GM21528 (cell line): Measurements from ENCODE around the gene LIF.

Experiments
- ATAC-seq: cut with Tn5 transposase; IDR thresholded peaks from one replicate; pipeline ENCODE4 v1.9.1; 2021; ENCODE audit warnings: mild to moderate bottlenecking, moderate library complexity; ENCODE audit not compliant: unreplicated experiment, low FRiP score

Gene LIF

DNA sequence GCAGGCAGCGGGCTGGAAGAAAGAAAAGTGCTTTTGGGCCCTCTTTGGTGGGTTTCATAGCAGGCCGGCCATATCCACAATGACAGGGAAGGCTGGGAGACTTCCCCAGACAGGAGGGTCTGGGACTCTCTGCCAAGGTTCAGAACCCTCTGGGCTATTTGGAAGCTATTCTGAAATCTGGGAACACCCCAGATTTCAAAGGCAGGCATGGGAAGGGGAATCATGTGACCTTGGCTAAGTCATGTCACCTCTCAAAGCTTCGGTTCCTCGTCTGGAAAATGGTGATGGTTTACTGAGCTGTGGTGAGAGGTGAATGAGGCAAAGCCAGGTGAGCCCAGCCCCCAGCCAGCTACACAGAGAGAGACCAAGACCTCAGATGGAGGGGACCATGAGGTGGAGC, 38.1 kb upstream of the LIF start:
- ATAC-seq: no peak

DNA sequence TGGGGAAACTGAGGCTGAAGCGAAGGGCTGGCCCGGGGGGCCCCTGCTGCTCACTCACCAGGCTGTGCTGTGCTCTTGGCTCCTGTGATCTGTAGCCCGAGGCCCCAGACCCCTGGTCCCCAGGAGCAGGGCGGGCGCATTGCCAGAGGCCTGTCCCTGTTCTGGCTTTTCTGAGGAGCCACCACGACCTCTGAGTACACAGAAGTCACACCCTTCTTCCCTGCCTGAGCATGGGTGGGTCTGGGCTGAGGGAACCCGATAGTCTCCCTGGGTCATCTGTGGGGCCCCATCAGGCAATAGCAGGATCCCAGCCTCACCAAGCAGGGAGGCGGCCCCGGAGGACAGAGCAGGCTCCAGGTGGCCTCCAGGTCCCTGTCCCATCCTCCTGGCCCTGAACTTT, 37.6 kb upstream of the LIF start:
- no peak for ATAC-seq

DNA sequence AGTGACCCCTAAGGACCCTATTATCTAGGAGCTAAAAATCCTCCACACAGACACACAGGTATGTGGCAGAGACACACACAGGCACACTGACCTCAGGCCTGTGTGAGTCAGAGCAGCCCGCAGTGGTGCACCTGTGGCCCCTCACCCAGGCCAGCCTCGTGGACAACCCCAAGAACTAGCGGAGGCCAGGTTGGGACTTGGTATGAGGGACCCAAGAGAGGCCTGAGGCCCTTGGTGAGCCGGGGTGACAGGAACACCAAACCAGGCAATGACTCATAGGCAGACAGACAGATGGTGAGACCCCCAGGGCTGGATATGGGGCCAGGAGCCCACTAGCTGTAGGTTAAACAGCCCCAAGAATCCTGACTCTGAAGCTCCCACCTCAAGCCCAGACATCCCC, 36.8 kb upstream of the LIF start:
- ATAC-seq: no peak

DNA sequence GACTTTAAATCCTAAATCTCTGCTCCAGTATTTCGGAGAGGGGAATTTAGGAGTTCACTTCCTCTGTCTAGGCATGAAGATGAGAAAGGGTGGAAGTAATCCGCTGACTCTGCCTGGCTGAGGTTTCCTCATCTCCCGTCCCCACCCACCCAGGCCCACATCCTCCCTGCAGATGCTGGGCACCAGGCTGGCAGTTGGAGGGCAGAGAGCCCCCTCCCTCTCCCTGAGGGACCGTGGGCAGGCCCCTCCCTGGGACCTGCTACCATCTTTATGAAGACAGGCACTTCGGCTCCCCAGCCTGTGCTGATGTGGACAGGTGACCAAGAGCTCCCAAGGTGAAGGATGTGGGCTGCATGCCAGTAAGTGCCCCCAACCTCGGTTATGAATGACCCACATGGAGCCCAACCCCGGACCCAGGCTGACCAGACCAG, 36.1 kb upstream of the LIF start:
- no peak for ATAC-seq

DNA sequence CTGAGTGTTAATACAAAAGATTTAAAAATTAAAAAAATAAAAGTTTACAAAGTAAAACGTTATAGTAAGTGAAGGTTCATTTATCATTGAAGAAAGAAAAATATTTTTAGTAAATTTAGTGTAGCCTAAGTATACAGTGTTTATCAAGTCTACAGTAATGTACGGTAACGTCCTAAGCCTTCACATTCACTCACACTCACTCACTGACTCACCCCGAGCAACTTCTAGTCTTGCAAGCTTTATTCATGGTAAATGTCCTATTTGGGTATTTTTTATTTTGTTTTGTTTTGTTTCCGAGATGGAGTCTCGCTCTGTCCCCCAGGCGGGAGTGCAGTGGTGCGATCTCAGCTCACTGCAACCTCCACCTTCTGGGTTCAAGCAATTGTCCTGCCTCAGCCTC, 33.9 kb upstream of the LIF start:
- no peak for ATAC-seq

DNA sequence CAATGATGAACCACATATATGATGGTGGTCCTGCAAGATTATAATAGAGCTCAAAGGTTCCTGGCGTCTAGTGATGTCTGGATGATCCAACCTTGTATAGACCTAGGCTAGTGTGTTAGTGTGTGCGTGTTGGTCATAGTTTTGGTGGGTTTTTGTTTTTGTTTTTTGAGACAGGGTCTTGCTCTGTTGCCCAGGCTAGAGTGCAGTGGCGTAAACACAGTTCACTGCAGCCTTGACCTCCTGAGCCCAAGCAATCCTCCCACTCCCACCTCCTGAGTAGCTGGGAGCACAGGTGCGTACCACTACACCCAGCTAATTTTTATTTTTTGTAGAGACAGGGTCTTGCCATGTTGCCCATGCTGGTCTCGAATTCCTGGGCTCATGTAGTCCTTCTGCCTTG, 33.4 kb upstream of the LIF start:
- ATAC-seq: no peak

DNA sequence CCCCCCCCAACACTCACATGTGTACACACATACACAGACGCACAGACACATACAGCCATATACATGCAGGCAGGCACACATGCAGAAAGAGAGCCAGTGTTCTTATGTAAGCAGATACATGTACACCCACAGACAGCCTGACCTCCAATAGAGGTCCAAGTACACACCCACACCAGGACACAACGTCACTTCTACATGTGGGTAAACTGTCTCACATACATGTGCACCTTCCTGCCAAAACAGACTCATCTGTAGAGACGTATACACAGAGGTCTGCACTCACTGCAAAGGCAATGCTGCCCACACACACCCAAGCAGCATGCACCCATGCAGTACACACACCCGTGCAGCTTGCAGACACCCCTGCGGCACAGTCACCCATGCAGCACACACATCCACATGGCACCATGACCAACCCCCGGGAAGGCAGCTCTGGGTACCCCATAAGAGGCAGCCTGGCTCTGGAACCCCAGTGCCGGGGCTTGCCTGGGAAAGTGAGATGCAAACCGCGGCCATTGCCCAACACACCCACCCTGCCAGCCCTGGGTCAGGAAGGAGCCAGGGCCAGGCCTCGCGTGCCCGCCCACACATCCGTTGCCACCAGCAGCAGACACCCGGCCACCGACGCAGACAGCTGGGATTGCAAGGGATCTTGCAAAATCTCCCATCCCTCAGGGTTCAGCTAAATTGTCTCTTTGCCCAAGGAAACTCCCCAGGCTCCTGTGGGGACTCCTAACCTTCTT, 32.7 kb upstream of the LIF start:
- no peak for ATAC-seq

DNA sequence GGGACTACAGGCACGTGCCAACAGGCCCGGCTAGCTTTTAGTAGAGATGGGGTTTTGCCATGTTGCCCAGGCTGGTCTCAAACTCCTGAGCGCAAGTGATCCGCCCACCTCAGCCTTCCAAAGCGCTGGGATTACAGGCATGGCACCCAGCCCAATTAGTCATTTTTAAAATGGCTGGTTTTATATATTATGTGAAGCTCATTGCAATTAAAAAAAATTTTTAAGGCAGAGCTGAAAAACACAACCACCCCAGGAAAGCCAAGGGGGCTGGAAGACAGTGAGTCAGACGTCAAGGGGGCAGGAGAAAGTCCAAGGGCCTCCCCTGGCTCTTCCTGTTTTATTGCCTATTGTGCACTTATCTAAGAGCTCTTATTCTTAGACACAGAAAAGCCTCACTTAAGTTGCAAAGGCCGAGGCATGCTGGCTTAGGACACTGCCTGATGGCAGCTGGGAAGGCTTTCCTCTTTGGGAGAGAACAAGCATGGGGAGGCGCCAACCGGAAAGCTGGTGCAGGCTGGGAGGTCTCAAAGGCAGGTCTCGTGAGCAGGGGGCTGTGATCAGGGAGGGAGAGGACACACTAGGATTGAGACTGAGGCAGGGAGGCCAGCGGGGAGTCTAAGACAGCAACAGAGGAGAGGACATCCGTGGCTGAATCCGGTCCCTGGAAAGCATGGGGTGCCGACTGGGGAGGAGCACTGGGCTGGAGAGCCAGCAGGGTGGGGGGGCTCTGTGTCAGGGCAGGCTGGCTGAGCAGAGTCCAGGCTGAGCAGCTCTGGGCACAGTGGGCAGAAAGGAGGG, 31.2 kb upstream of the LIF start:
- ATAC-seq: no peak

DNA sequence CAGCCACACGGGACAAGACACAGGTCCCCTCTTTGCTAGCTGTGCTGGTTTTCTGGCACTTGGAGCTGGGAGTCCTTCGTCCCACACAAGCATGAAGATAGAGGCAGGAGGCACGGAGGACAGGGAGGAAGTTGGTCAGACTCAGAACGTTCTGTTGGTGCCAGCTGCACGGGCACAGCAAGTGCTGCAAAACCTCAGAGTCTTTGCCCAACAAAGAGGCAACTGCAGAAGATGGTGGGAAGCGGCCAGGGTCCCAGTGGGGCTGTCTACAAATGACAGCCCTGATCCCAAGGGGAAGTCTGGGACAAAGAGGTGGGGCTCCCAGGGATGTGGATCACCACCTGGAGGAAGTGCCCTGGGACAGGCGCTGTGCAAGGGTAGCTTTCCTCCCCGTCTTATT, 29.5 kb upstream of the LIF start:
- ATAC-seq: no peak

DNA sequence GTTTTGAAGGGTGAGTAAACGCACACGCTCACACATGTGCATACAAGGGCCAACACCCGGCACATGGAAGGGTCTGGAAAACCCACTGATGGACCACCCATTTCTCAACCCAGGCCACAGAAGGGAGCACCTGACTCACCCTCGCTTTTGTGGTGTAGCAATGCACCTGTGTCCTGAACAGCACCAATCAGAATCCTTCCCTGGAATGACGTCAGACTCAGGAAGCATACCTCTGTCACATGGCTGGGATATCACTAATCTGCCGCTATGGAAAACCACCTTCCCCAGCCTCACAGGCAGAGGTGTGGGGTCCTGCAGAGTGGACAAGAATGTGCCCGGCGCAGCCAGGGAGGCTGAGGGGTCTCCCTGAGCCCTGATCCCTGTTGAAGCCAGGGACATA, 29.1 kb upstream of the LIF start:
- no peak for ATAC-seq

DNA sequence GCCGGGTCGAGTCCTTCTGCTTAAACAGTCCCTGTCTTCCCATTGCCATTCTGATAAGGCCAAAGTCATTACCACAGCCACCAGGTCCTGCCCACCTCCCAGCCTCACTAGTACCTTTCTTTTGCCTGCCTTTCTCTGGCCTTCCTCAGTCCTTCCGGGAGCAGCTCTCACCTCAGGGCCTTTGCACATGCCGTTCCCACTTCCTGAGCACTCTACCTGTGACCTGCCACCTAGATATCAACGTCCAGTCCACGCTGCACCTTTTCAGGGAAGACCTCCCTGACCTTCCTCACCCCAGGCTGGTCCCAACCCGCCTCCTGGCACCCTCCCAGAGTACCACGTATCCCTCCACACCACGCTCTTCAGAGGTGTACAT, 27.9 kb upstream of the LIF start:
- ATAC-seq: no peak

DNA sequence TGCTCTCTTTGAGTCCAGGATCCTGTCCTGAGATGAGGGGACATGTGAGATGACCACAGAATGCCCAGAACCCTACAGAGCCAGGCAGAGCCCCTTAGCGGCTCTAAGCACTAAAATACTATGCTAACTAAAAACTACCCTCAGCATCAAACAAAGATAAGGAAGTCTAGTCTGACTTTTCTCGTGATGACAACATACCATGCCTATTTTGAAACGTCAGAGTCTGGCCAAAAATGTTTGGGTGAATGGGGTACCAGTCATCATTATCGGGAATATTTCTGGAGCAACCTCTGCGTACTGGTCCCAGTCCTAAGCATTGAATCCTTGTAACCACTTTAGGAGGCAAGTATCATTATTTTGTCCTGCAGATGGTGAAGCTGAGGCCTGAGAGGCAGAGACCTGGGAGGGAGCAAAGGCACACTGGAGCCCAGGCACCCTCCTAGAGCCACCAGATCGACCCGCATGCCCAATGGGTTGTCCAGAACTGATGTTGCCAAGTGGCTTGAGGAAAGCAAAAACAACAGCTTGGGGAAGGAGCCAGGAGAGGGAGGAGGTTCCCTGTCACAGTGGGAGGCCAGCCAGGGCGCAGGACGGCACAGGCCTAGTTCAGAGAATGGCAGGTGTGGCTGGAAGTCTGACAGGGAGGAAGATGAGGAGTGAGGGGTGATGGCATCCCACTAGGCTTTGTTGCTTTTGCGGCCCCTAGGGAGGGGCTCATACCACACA, 27.3 kb upstream of the LIF start:
- ATAC-seq: no peak

DNA sequence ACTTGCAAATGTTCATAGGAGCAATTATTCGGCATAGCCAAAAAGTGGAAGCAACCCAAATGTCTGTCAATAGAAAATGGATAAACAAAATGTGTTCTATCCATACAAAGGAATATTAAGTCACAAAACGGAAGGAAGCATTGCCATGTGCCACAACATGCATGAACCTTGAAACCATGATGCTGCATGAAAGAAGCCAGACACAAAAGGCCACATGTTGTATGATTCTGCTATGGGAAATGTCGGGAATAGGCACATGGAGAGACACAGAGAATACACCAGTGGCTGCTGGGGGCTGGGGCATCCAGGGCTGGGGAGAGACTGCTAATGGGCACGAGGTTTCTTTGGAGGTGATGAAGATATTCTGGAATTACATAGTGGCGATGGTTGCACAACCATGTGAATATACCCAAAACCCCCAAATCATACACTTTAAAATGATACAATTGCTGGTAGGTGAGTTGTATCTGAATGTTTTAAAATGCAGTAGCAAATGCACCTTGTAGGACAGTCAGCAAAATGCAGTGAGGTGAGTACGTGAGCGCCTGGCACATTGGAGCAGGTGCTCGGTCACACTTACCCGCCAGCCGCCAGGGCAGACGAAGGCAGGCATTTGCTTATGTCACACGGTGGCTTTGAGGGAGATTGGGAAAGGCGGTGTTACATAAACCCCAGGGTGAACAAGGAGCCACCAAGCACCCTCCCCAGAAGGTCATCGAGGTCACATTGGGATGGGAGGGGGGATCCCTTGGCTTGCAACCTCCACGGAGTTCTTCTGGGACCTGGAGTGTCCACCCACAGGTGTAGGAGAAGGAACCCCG, 26.4 kb upstream of the LIF start:
- no peak for ATAC-seq

DNA sequence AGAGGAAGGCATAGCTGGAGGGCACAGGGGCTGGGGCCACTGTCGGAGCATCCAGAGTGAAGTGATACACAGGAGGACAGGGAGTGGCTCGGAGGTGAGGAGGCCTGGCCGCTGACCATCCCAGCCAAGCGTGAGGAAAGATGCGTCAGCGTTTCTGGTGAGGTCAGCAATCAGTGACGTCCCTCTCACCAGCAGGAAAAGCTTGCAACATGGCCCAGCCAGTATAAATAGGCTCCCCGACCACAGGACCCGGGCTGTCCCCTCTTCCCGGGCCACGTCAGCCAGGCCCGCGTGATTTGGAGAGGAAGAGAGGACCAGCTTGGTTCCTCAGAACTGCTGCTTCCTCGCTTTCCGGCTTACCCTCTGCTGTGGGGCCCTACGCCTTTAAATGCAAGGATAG, 24.3 kb upstream of the LIF start:
- no peak for ATAC-seq

DNA sequence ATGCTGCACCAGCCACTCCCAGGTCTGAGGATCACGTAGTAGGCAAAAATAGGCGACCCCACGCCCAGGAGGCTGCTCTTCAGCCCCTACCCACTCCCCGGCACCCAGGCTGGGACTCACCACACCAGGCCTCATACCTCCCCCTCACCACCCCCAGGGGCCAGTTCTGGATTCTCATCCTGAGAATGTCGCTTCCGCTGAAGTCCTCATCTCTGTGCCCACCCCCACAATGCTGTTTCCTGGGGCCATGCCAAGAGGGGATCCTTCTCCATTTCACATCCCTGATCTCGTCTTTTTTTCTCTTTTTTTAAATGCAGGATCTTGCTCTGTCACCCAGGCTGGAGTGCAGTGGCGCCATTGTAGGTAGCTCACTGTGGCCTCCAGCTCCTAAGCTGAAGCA, 21.8 kb upstream of the LIF start:
- ATAC-seq: no peak

DNA sequence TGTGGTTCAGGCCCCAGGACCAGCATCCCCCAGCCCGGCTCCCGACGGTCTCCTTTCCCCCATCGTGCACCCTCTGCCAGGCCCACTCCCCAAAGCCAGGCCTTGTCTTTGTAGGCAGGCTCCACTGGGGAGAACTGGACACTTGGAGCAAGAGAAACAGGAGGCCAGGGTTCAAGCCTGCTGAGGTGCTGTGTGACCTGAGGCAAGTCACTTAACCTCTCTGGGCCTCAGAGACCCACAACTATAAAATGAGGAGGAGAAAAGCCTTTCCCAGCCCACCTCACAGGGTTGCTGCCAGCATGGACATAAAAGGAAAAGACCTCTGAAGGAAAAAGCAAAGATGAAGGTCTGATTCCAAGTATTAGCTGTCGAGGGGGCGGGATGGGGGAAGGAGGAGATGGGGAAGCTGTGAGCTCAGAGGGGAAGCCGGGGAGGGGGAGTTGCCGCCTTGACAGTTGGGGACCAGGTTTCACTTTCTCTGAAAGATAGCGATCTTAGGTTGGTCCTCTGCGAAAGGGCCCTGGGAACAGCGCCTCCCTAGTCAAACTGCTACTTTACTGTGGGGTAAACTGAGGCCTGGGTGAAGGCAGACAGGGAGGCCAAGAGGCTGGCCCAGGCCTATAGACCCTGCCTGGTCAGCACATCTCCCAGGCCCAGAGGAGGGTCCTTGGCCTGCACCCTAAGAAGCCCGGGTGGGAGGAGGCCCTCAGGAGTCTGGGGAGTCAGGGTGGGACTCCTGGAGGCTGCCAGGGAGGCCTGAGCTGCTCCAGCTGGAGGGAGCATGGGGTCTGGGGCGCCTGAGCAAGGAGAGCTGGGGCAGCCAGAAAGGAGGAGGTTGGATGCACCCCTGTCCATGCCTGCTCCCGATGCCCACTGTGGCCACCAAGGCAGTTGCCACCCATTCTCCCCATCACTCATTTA, 21.1 kb upstream of the LIF start:
- no peak for ATAC-seq

DNA sequence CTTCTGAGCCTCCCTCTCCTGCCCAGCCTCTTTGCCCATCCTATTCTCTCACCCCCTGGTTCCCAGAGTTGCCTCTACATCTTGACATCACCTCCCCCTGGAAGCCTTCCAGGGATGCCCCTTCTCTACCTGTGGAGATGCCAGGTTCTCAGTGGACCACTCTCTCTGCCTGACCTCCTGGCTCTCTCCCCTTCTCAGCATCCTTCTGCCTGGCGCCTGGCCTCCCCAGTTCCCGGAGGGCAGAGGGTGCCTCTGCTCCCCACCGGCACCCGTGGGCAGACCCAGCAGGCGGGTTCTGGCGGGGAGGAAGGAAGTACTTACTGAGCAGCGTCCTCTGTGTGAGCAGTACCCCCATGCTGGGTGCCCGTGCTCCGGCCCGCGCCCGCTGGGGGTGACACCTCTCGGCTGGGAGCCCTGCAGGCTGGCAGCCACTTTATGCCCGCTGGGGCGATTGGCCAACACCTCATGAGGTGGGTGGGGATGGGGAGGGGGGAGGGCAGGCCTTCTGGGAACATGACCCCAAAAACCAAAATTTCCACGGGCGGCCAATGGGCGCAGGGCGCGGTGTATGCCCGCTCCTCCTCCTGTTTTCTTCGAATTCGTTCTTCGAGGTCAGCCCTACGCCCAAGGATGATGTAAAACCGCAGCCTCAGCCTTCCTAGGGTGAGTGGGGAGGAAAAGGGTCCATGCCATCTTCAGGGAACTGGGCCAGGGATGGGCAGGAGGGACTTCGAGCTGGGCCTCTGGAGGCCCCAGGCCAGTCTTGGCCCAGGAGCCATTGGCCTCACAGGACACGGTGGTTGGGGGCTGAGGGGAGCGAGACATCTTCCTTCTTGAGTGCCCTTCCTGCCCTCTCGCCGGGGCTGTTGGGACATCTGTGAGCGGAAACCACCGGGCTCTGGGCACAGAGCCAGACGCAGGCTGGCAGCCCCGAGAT, 20.2 kb upstream of the LIF start, which contains the start of gene OSM:
Gene OSM, minus strand, starts transcription at position 407 of the 937 bp plus-strand sequence. Its CDS starts 52 bp downstream, at position 355.
- no peak for ATAC-seq

DNA sequence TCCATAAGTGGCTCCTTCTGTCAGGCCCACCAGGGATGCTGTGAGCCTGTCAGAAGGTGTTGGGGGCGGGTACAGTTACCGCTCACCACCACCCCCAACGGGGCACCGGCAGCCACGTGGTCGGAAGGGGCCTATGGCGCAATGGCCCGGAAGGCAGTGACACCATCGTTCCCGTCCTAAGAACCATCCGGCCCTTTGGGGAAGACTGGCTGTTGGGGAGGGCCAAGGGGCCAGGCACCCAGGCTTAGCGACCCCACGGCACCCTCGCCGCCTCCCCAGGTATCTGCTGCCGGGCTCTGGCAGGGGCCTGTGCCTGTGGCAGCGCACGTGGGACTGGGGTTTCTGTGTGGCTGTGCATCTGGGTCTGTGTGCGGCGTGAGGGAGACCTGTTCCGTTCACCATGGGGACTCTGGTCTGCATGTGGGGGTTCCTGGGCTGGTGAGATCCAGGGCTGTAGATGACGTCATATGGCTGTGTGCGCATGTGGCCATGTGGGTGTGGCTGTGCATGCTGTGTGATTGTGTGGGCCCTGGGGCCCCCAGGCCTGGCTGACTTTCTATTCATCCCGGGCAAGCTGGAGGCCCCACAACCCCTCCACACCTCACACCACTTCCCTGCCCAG, 19.4 kb upstream of the LIF start:
- ATAC-seq: peak; percentile 58
